Measurements from ENCODE around the gene ASL.
"Not testable (repeated sequence)": the region's sequence is repeated elsewhere in the genome, so short reads cannot be mapped to it uniquely, and the experiment has no call there.

Gene ASL

GRCh38 chr7:66110856-66111255 is 35.2 kb downstream of the ASL start:
- H3K27me3 ChIP-seq (ENCODE audit: insufficient read depth, poor library complexity, severe bottlenecking) = no peaks in the 10 kb centered on the region
- peaks cover 36% of the 10 kb centered on the region for H3K4me1 ChIP-seq (ENCODE audit: insufficient read depth, poor library complexity, severe bottlenecking)
- no peak for TF ChIP-seq CTCF (IDR thresholded peaks at IDR 0.05; ENCODE audit: poor library complexity, severe bottlenecking)
- peaks cover 3% of the 10 kb centered on the region for H3K36me3 ChIP-seq (ENCODE audit: low read depth)
- no peaks in the 10 kb centered on the region for H3K9me3 ChIP-seq (ENCODE audit: severe bottlenecking)
- H3K4me3 ChIP-seq (ENCODE audit: severe bottlenecking) = no peak overlapping the region
- DNase-seq (ENCODE audit: low spot score) (peak; percentile 87), ATAC-seq (ENCODE audit: low read depth) (peak; percentile 81)
- peak overlapping the region; percentile 77 for H3K27ac ChIP-seq (ENCODE audit: poor library complexity, severe bottlenecking)

- DNase-seq (ENCODE audit: low spot score) (peak; percentile 76), ATAC-seq (ENCODE audit: low read depth) (peak; percentile 71)
- TF ChIP-seq CTCF (IDR thresholded peaks at IDR 0.05; ENCODE audit: poor library complexity, severe bottlenecking) = peak; percentile 37
- Histone ChIP-seq H3K9me3 (ENCODE audit: severe bottlenecking) (no peaks in the 10 kb centered on the region), H3K4me1 (ENCODE audit: insufficient read depth, poor library complexity, severe bottlenecking) (peaks cover 26% of the 10 kb centered on the region), H3K36me3 (ENCODE audit: low read depth) (peaks cover 34% of the 10 kb centered on the region), H3K27ac (ENCODE audit: poor library complexity, severe bottlenecking) (peak within 1 kb of the TSS; percentile 70), H3K27me3 (ENCODE audit: insufficient read depth, poor library complexity, severe bottlenecking) (no peaks in the 10 kb centered on the region), H3K4me3 (ENCODE audit: severe bottlenecking) (peak within 1 kb of the TSS; percentile 90)
Observed at GRCh38 chr7:66114743-66115649, 39.4 kb downstream of the ASL start, which contains the start of gene CRCP. Gene CRCP (plus strand): TSS chr7:66114847. CDS start chr7:66114963, 116 bp downstream.

- ATAC-seq (ENCODE audit: low read depth); DNase-seq (ENCODE audit: low spot score); H3K27me3 ChIP-seq (ENCODE audit: insufficient read depth, poor library complexity, severe bottlenecking); H3K9me3 ChIP-seq (ENCODE audit: severe bottlenecking); H3K27ac ChIP-seq (ENCODE audit: poor library complexity, severe bottlenecking); H3K4me3 ChIP-seq (ENCODE audit: severe bottlenecking): not testable (repeated sequence)
- H3K36me3 ChIP-seq (ENCODE audit: low read depth) = peaks cover 41% of the 10 kb centered on the region
- H3K4me1 ChIP-seq (ENCODE audit: insufficient read depth, poor library complexity, severe bottlenecking) = peaks cover 15% of the 10 kb centered on the region
Observed at GRCh38 chr7:66116680-66117420, 41.2 kb downstream of the ASL start.

- H3K4me1 ChIP-seq (ENCODE audit: insufficient read depth, poor library complexity, severe bottlenecking) = peaks cover 15% of the 10 kb centered on the region
Observed at GRCh38 chr7:66118603-66119002, 43.0 kb downstream of the ASL start.

More at GRCh38 chr7:66118603-66119002, 43.0 kb downstream of the ASL start:
- DNase-seq (ENCODE audit: low spot score) = no peak
- Histone ChIP-seq H3K9me3 (ENCODE audit: severe bottlenecking) (no peaks in the 10 kb centered on the region), H3K36me3 (ENCODE audit: low read depth) (peaks cover 42% of the 10 kb centered on the region), H3K27me3 (ENCODE audit: insufficient read depth, poor library complexity, severe bottlenecking) (no peaks in the 10 kb centered on the region), H3K27ac (ENCODE audit: poor library complexity, severe bottlenecking) (no peak overlapping the region), H3K4me3 (ENCODE audit: severe bottlenecking) (no peak overlapping the region)
- no peak for TF ChIP-seq CTCF (IDR thresholded peaks at IDR 0.05; ENCODE audit: poor library complexity, severe bottlenecking)
- ATAC-seq (ENCODE audit: low read depth) = no peak
